GM23338 (cell line): Measurements from ENCODE around the gene PRPSAP1. TPM values are rescaled to one million over a fixed set of nuclear protein-coding genes. Genes with fewer than 3 reads are reported as not detected.

Experiments
- ATAC-seq: fragments of 200-7000 bp; cut with Tn5 transposase; 3 replicates; pipeline ENCODE4 v1.9.1; 2020
- DNase-seq: peaks from one replicate; pipeline ENCODE4 v3.0.0-alpha.2; 2015; ENCODE audit warnings: low spot score
- H2AFZ ChIP-seq: fragments of 200-600 bp; sonication (generic); 2 replicates; pipeline ENCODE4 v1.8.0; 2016; ENCODE audit warnings: antibody characterized with exemption, mild to moderate bottlenecking, moderate library complexity
- H3F3A ChIP-seq: fragments of 200-600 bp; sonication (generic); replicated peaks from 2 replicates; pipeline ENCODE4 v1.8.0; 2017; ENCODE audit warnings: antibody characterized with exemption, mixed run types, low read depth
- H3K27ac ChIP-seq: fragments of 200-600 bp; sonication (generic); 2 replicates; pipeline ENCODE4 v1.6.1; 2016; ENCODE audit warnings: low read depth
- H3K27me3 ChIP-seq: fragments of 200-600 bp; sonication (generic); 2 replicates; pipeline ENCODE4 v1.8.0; 2016; ENCODE audit warnings: mild to moderate bottlenecking, mixed run types, moderate library complexity; ENCODE audit not compliant: insufficient read depth
- H3K36me3 ChIP-seq: fragments of 200-600 bp; sonication (generic); 2 replicates; pipeline ENCODE4 v1.8.0; 2016; ENCODE audit warnings: mild to moderate bottlenecking; ENCODE audit not compliant: insufficient read depth
- H3K4me1 ChIP-seq: fragments of 200-600 bp; sonication (generic); 2 replicates; pipeline ENCODE4 v1.8.0; 2016; ENCODE audit warnings: mild to moderate bottlenecking, moderate library complexity; ENCODE audit not compliant: insufficient read depth
- H3K4me2 ChIP-seq: fragments of 200-600 bp; sonication (generic); 2 replicates; pipeline ENCODE4 v1.7.1; 2017; ENCODE audit warnings: mixed run types
- H3K4me3 ChIP-seq: fragments of 200-600 bp; sonication (generic); 2 replicates; pipeline ENCODE4 v1.6.1; 2016; ENCODE audit warnings: mixed run types
- H3K79me2 ChIP-seq: fragments of 200-600 bp; sonication (generic); replicated peaks from 2 replicates; pipeline ENCODE4 v1.8.0; 2017; ENCODE audit warnings: mild to moderate bottlenecking; ENCODE audit not compliant: insufficient read depth
- H3K9me2 ChIP-seq: fragments of 200-600 bp; sonication (generic); 2 replicates; pipeline ENCODE4 v1.8.0; 2017; ENCODE audit not compliant: insufficient read depth
- H4K20me1 ChIP-seq: fragments of 200-600 bp; sonication (generic); replicated peaks from 2 replicates; pipeline ENCODE4 v1.8.0; 2017; ENCODE audit warnings: mild to moderate bottlenecking; ENCODE audit not compliant: insufficient read depth
- H3K27ac Mint-ChIP-seq: 2 replicates; pipeline ENCODE4 v1.8.0; 2020; ENCODE audit warnings: inconsistent platforms, mild to moderate bottlenecking, moderate library complexity, mixed read lengths
- H3K27me3 Mint-ChIP-seq: 3 replicates; pipeline ENCODE4 v1.8.0; 2022; ENCODE audit warnings: low read depth, mild to moderate bottlenecking, moderate library complexity, mixed read lengths, inconsistent platforms; ENCODE audit not compliant: insufficient read depth, poor library complexity
- H3K36me3 Mint-ChIP-seq: 3 replicates; pipeline ENCODE4 v1.8.0; 2021; ENCODE audit warnings: low read depth, mild to moderate bottlenecking, inconsistent platforms, moderate library complexity, mixed read lengths
- H3K4me1 Mint-ChIP-seq: 3 replicates; pipeline ENCODE4 v1.8.0; 2020; ENCODE audit warnings: mild to moderate bottlenecking, inconsistent platforms, mixed read lengths
- H3K4me3 Mint-ChIP-seq: 3 replicates; pipeline ENCODE4 v1.8.0; 2021; ENCODE audit warnings: moderate library complexity, mild to moderate bottlenecking, inconsistent platforms, mixed read lengths
- H3K9me3 Mint-ChIP-seq: 3 replicates; pipeline ENCODE4 v1.8.0; 2020; ENCODE audit warnings: moderate library complexity, mild to moderate bottlenecking, inconsistent platforms, mixed read lengths
- CREB1 ChIP-seq: fragments of 250-450 bp; sonication (Bioruptor Pico); IDR thresholded peaks from 2 replicates; pipeline ENCODE4 v1.5.0; 2020; ENCODE audit warnings: low read depth, mild to moderate bottlenecking, moderate library complexity
- CTCF ChIP-seq, 2 experiments: fragments of 200-600 bp in 1 of 2; sonication (generic) in 1 of 2; conservative IDR thresholded peaks; 2 replicates each; pipeline versions ENCODE4 v1.5.1 to v1.6.1; 2016 to 2017; ENCODE audit warnings: antibody characterized with exemption in 2 of 2, low read depth in 2 of 2, mild to moderate bottlenecking in 2 of 2, moderate library complexity in 1 of 2
- ETS1 ChIP-seq: IDR thresholded peaks from 2 replicates; pipeline ENCODE4 v1.6.1; 2016; ENCODE audit warnings: antibody characterized with exemption
- EZH2 ChIP-seq: fragments of 200-600 bp; sonication (generic); IDR thresholded peaks from one replicate; pipeline ENCODE4 v1.8.0; 2017; ENCODE audit warnings: antibody characterized with exemption, mild to moderate bottlenecking, low read depth; ENCODE audit not compliant: unreplicated experiment
- EZH2phosphoT487 ChIP-seq: fragments of 200-600 bp; sonication (generic); IDR thresholded peaks from one replicate; pipeline ENCODE4 v1.8.1; 2018; ENCODE audit warnings: antibody characterized with exemption; ENCODE audit not compliant: unreplicated experiment
- JUNB ChIP-seq: IDR thresholded peaks from one replicate; pipeline ENCODE4 v1.6.1; 2016; ENCODE audit warnings: antibody characterized with exemption; ENCODE audit not compliant: unreplicated experiment
- NANOG ChIP-seq: IDR thresholded peaks from 2 replicates; pipeline ENCODE4 v1.6.1; 2016; ENCODE audit warnings: antibody characterized with exemption, borderline replicate concordance
- POLR2AphosphoS5 ChIP-seq: IDR thresholded peaks from 2 replicates; pipeline ENCODE4 v1.6.1; 2016; ENCODE audit warnings: antibody characterized with exemption, low read depth
- REST ChIP-seq: IDR thresholded peaks from one replicate; pipeline ENCODE4 v1.6.1; 2018; ENCODE audit warnings: antibody characterized with exemption; ENCODE audit not compliant: unreplicated experiment
- STAT1 ChIP-seq: IDR thresholded peaks from one replicate; pipeline ENCODE4 v1.6.1; 2016; ENCODE audit warnings: antibody characterized with exemption; ENCODE audit not compliant: unreplicated experiment
- ZNF114 ChIP-seq: fragments of 250-450 bp; sonication (Bioruptor Pico); IDR thresholded peaks from 2 replicates; pipeline ENCODE4 v1.5.0; 2020; ENCODE audit warnings: mild to moderate bottlenecking, moderate library complexity
- ZNF331 ChIP-seq: fragments of 250-450 bp; sonication (Bioruptor Pico); IDR thresholded peaks from 2 replicates; pipeline ENCODE4 v1.5.0; 2020; ENCODE audit warnings: low read depth, mild to moderate bottlenecking, moderate library complexity
- ZNF462 ChIP-seq: fragments of 250-450 bp; sonication (Bioruptor Pico); IDR thresholded peaks from 2 replicates; pipeline ENCODE4 v1.5.0; 2020; ENCODE audit warnings: mild to moderate bottlenecking, moderate library complexity
- polyA plus RNA-seq: library from polyadenylated mRNA; unstranded; fragments of >200 nt; fragmentation: Nextera tagmentation; extraction: Ambion mirVana; gene quantifications from 2 replicates; pipeline ENCODE4 v1.2.1, GENCODE V29; 2016
- total RNA-seq: library from RNA; depleted of rRNA; stranded (reverse); fragments of >200 nt; shearing (Covaris generic); gene quantifications from 2 replicates; pipeline ENCODE4 v1.2.3, GENCODE V29; 2014

Gene PRPSAP1
- total and polyA plus RNA-seq, 2 experiments from 2014 or later = 39.5 to 58.8 TPM

- no peaks in the 10 kb centered on the region for H3K27me3 ChIP-seq
- no peak for DNase-seq
- no peaks in the 10 kb centered on the region for H3K79me2 ChIP-seq
- H3K9me2 ChIP-seq = no peaks in the 10 kb centered on the region
- H3K36me3 ChIP-seq = no peaks in the 10 kb centered on the region
- H3K4me3 ChIP-seq = no peak overlapping the region
- Mint-ChIP-seq H3K27ac (no peak overlapping the region), H3K36me3 (peaks cover under 1% of the 10 kb centered on the region; the same call in 2 of the 3 replicates), H3K27me3 (peaks cover 12% of the 10 kb centered on the region), H3K9me3 (no peaks in the 10 kb centered on the region), H3K4me1 (peaks cover 10% of the 10 kb centered on the region; the same call in 2 of the 3 replicates), H3K4me3 (no peak overlapping the region)
- peak overlapping the region; percentile 59; the same call in 1 of the 2 replicates for H2AFZ ChIP-seq
- H3F3A ChIP-seq = no peaks in the 10 kb centered on the region
- no peak for ATAC-seq
- H4K20me1 ChIP-seq = no peaks in the 10 kb centered on the region; the same call in 1 of the 2 replicates
- H3K4me2 ChIP-seq = no peak overlapping the region
- no peak overlapping the region for H3K27ac ChIP-seq
- no peak for TF ChIP-seq POLR2AphosphoS5
- no peak for TF ChIP-seq EZH2
- TF ChIP-seq JUNB = no peak
- no peak for TF ChIP-seq EZH2phosphoT487
- no peak for TF ChIP-seq STAT1
- TF ChIP-seq ZNF331 (CRISPR knock-in tag) = no peak
- TF ChIP-seq ZNF462 (CRISPR knock-in tag) = no peak
- TF ChIP-seq ETS1 = no peak
- TF ChIP-seq CTCF (conservative IDR thresholded peaks at IDR 0.05; ENCODE audit: low read depth in 2 of 2) = no peak
- no peak for TF ChIP-seq CREB1 (CRISPR knock-in tag)
- TF ChIP-seq ZNF114 = no peak
- TF ChIP-seq REST = no peak
- no peak for TF ChIP-seq NANOG
- peaks cover 7% of the 10 kb centered on the region for H3K4me1 ChIP-seq
Observed at GRCh38 chr17:76357597-76358158, 4.0 kb upstream of the PRPSAP1 start.
